PFSK-1 (cell line): ENCODE data around the gene ISM2.

Source experiments
- REST ChIP-seq, 2 experiments: IDR thresholded peaks; 2 replicates each; pipeline versions ENCODE4 v1.6.1 to v1.8.0; 2011 to 2012; ENCODE audit warnings: low read depth in 2 of 2, low read length in 2 of 2, control low read depth in 1 of 2, inconsistent platforms in 1 of 2, mild to moderate bottlenecking in 1 of 2, moderate library complexity in 1 of 2; ENCODE audit not compliant: insufficient read depth in 1 of 2
- SIN3A ChIP-seq: IDR thresholded peaks from 2 replicates; pipeline ENCODE4 v1.6.1; 2012; ENCODE audit warnings: mild to moderate bottlenecking, low read length, moderate library complexity, borderline replicate concordance; ENCODE audit not compliant: insufficient read depth
- TAF1 ChIP-seq: IDR thresholded peaks from 2 replicates; pipeline ENCODE4 v1.6.1; 2012; ENCODE audit warnings: low read length, control low read depth, borderline replicate concordance; ENCODE audit not compliant: insufficient read depth

GRCh38 chr14:77474479-77475177 is 24.0 kb downstream of the ISM2 start:
- TF ChIP-seq SIN3A = no peak
- no peak for TF ChIP-seq TAF1
- TF ChIP-seq REST (IDR thresholded peaks at IDR 0.05; ENCODE audit: insufficient read depth in 1 of 2, low read depth in 2 of 2, low read length in 2 of 2) = no peak
